Stimulated activated CD8-positive, alpha-beta memory T cell treated with anti-CD3 and anti-CD28 coated beads, Interleukin-2, amount 100 ng/mL, for 48 hours (primary cell): Measurements from ENCODE around the gene PARPBP.
A peak's percentile ranks its signal among the peaks of the same experiment; 100 is the strongest.
"Not testable (repeated sequence)": the region's sequence is repeated elsewhere in the genome, so short reads cannot be mapped to it uniquely, and the experiment has no call there.

Source experiments
- DNase-seq, 2 donors: peaks; one replicate each; pipeline ENCODE4 v3.0.0-alpha.2; 2020; ENCODE audit warnings: low read depth in 2 of 2

PARPBP gene

GRCh38 chr12:102119674-102120563 lies at the start of gene PARPBP, which contains the start of gene NUP37:
Gene PARPBP, plus strand, starts transcription at chr12:102120183. Its CDS starts 3,706 bp downstream, at chr12:102123889.
Gene NUP37, minus strand, starts transcription at chr12:102120114. Its CDS starts 1,596 bp downstream, at chr12:102118518.
- DNase-seq = peak; percentile 81 to 85

- DNase-seq = not testable (repeated sequence)
Measured at GRCh38 chr12:102072092-102072491, 47.9 kb upstream of the PARPBP start.

GRCh38 chr12:102080842-102081241 lies 39.1 kb upstream of the PARPBP start:
- DNase-seq = no peak

- not testable (repeated sequence) for DNase-seq
Measured at GRCh38 chr12:102089228-102089835, 30.7 kb upstream of the PARPBP start.

- DNase-seq = no peak
Measured at GRCh38 chr12:102093319-102093718, 26.7 kb upstream of the PARPBP start.

- no peak for DNase-seq
Measured at GRCh38 chr12:102095677-102096263, 24.2 kb upstream of the PARPBP start.

GRCh38 chr12:102096855-102097254 lies 23.1 kb upstream of the PARPBP start:
- DNase-seq = no peak

GRCh38 chr12:102106905-102107304 lies 13.1 kb upstream of the PARPBP start:
- DNase-seq = no peak

GRCh38 chr12:102107970-102108369 lies 12.0 kb upstream of the PARPBP start:
- no peak for DNase-seq

- no peak for DNase-seq
Measured at GRCh38 chr12:102110782-102111181, 9.2 kb upstream of the PARPBP start.

- no peak for DNase-seq
Measured at GRCh38 chr12:102114212-102114611, 5.8 kb upstream of the PARPBP start.

GRCh38 chr12:102116392-102116791 lies 3.6 kb upstream of the PARPBP start:
- no peak for DNase-seq

GRCh38 chr12:102118874-102119273 lies 1.1 kb upstream of the PARPBP start:
- no peak for DNase-seq

- no peak for DNase-seq
Measured at GRCh38 chr12:102120564-102120873, 536 bp downstream of the PARPBP start.

- DNase-seq = no peak
Measured at GRCh38 chr12:102120886-102121285, 903 bp downstream of the PARPBP start.

GRCh38 chr12:102121328-102121727 lies 1.3 kb downstream of the PARPBP start:
- not testable (repeated sequence) for DNase-seq

- DNase-seq = not testable (repeated sequence)
Measured at GRCh38 chr12:102130720-102131119, 10.7 kb downstream of the PARPBP start.

GRCh38 chr12:102131442-102131841 lies 11.5 kb downstream of the PARPBP start:
- DNase-seq = not testable (repeated sequence)

GRCh38 chr12:102137619-102138018 lies 17.6 kb downstream of the PARPBP start:
- DNase-seq = not testable (repeated sequence)

GRCh38 chr12:102142866-102143373 lies 22.9 kb downstream of the PARPBP start:
- not testable (repeated sequence) for DNase-seq

GRCh38 chr12:102144221-102144620 lies 24.2 kb downstream of the PARPBP start:
- DNase-seq = no peak

GRCh38 chr12:102147062-102147587 lies 27.1 kb downstream of the PARPBP start:
- not testable (repeated sequence) for DNase-seq
